NCI-H526 treated with DMSO at 0.1 percent for 48 hours (cell line): Measurements from ENCODE around the gene RFX2.
"Not testable (repeated sequence)": the region's sequence is repeated elsewhere in the genome, so short reads cannot be mapped to it uniquely, and the experiment has no call there.

Experiments
- DNase-seq: peaks from one replicate; lab custom pipeline; 2025; lab: John Stamatoyannopoulos, UW

RFX2 gene

DNA sequence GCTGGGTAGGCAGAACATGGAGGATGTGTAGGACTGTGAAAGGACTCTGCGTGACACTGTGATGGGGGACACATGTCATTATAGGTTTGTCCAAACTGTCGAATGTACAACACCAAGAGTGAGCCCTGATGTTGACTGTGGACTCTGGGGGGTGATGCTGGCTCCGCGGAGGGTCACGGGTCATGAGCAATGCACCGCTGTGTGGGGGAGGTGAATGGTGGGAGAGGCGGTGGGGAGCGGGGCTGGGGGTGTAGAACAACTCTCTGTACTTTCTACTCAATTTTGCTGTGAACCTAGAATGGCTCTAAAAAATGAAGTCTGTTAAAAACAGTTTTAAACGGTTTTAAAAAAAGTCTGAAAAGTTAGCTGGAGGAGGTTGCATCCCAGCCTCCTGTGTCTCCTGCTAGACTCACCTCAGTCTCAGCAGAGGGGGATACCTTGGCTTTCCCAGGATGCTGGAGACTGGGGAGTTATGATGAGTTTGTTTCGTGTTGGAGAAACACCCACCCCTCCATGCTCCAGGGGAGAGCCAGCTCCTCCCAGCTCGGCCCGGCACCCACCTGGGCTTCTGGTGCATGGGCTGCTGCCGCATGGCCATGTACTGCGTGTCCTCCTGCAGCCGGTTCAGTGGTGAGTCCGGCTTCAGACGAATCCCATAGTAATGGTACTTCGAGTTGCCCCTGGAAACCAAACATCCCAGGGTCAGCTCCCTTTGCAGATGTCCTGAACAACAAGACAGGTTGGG is 97.7 kb downstream of the RFX2 start:
- DNase-seq = no peak

DNA sequence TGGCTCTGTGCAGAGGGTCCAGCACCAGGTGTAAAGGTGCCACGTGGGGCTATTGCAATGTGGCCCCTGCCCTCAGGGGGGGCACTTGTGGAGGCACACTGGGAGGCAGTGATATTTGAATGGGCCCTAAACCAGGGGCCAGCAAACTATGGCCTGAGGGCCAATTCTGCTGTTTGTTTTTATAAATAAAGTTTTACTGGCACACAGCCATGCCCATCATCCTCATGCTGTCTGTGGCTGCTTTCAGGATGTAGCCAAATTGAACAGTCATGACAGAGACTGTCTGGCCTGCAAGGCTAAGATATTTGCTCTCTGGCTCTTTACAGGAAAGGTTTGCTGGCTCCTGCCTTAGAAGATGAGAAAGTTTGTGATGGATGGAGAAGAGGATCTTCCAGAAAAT is 98.5 kb downstream of the RFX2 start:
- no peak for DNase-seq

DNA sequence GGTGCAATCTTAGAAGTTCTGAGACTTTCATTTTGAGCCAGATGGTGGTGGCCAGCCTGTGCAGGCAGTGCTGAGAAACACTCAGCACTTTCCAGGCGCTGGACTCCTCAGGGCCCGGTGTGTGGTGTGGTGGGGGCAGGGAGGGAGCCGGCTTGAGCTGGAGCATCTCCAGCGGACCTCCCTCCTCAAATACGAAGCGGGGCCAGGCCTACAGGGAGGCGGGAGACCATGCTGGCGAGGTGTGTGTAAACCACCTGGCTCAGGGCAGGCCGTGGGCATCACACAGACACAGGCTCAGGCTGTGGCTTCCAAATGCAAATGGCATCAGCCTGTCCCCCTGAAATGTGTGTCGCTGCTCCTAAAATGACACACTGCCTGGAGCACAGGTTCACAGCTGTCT is 99.1 kb downstream of the RFX2 start:
- DNase-seq = no peak

DNA sequence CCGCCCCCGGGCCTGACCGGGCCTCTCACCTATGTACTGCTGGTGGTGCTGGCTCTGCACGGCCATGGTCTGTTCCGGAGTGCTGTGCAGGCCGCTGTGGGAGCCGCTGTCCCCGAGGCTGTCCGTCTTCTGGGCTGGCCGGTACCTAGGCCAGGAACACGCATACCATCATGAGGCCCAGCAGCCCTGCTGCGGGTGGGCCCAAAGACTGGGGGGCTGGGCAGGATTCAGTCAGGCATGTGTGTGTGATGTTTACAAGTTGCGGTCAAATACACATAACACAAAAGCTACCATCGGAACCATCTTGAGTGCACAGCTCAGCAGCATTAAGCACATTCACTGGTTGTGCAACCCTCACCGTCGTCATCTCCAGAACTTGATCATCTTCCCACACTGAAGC is 100.2 kb downstream of the RFX2 start:
- DNase-seq = no peak

DNA sequence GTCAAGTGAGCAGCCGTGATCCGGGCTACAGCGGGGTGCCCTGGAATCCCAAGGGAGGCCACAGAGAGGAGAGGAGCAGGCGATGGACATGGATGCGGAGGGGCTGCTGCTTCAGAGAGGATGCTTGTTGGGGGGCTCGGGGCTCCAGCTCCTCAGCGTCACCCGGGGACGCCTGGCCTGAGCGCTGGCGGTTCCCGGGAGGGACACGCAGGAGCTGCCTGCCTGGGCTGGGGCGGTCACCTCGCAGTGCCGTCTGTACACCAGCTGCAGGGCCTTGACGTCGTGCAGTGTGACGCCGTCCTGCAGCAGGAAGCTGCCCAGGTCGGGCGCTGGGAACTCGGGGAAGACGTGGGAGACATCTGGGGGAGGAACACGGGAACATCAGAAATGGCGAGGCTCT is 102.4 kb downstream of the RFX2 start:
- DNase-seq = no peak

DNA sequence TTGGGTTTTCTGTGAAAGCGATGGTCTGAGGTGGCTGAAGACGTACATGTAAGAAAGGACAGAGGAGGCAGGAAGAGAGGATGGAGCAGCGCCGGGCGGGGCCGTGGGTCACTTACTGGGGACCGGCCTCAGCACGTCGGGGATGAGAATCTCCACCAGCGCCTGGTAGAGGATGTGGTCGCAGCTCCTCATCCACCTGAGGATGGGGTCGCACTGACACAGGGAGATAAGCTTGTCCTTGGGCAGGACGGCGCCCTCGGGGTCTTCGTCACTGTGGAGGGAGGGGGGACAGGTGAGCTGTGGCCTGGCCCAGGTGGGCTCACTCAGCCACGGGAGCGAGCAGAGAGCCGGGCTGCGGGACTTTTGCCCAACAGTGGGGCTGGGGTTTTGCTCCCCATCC is 103.4 kb downstream of the RFX2 start:
- DNase-seq = no peak

DNA sequence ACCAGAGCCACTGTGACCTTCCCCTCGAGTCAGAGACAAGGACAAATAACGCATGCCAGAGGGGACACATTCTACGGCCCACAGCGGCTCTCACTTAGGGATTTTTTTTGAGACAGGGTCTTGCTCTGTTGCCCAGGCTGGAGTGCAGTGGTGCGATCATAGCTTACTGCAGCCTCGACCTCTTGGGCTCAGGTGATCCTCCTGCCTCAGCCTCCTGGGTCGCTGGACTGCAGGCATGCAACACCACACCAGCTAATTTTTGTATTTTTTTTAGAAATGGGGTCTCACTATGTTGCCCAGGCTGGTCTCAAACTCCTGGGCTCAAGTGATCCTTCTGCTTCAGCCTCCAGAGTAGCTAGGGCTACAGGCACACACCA is 104.2 kb downstream of the RFX2 start:
- DNase-seq = not testable (repeated sequence)

DNA sequence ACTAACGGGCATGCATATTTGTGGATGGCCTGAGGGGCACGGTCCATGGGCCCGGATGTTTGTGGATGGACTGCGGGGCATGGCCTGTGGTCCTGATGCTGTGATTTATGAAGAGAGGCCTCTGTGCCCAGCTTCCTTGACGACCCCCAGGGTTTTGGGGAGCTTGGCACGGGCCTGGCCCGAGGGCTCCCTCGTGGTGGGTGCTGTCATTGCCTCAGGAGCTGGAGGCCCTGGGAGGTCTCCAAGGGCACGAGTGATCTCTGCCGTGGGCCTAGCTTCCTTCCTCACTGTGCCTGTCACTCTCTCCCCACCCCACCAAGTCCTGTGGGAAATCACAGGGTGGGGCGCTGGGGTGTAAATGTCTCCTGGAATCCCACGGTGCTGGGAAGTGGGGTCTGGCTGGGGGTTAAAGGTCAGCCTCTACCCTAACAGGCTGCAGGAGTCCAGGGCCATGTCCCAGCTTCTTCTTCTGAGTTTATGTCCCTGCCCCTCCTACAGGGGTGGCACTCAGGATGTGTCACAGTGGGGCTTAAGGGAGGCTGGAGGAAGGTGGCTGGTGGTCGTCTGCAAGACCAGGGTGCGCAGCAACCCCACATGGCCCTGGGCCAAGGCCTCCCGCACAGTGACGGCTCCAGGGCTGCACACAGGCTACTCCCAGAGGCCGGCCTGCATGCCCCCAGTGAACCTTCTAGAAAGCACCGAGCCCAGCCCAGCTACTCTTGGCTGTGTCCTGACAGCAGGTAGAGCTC is 104.8 kb downstream of the RFX2 start:
- no peak for DNase-seq

DNA sequence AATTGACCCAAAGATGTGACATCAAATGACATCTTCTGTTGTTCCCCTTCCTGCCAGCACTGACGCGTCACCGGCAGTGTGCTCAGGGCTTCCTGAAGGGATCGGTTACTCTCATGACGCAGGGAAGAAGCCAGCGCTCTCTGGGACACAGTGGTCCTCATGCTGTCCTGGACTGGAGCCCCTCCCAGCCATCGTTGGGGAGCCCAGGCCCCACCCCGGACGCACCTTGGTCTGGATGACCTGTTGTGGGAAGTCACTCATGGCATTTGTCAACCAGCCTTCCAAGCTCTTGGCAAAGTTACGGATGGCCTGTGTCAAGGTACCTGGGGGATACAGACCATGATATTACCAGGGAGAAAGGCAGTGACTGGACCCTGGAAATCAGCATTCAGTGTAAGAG is 106.3 kb downstream of the RFX2 start:
- no peak for DNase-seq

DNA sequence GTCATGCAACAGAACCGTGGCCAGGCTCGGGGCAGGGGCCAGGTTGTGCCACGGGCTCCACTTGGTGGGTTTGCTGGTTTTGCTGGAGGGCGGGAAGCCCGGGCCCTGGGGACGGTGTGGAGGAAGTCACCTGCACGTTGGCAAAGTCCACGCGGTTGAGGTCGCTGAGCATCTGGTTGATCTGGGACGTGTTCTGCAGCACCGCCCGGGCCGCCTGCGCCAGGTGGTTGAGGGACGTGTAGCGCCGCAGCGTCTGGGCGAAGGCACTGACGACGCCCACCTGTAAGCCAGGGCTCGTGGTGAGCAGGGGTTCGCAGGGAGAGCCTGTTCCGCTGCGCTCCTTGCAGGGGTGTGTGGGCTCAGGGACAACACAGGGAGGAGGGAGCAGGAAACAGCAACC is 107.7 kb downstream of the RFX2 start:
- no peak for DNase-seq

DNA sequence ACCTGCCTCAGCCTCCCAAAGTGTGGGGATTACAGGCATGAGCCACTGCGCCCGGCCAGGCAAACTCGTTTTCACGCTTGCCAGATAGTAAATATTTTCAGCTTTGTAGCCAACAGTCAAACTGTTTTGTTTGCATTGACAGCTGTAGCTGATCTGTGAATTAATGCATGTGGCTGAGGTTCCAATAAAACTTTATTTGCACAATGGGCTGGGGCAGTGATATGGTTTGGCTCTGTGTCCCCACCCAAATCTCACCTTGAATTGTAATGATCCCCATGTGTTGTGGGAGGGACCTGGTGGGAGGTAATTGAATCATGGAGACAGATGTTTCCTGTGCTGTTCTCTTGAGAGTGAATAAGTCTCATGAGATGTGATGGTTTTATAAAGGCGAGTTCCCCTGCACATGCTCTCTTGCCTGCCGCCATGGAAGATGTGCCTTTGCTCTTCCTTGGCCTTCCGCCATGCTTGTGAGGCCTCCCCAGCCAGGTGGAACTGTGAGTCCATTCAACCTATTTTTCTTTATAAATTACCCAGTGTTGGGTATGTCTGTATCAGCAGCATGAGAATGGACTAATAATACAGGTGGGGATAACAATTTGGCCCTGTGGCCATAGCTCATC is 110.0 kb downstream of the RFX2 start:
- no peak for DNase-seq

DNA sequence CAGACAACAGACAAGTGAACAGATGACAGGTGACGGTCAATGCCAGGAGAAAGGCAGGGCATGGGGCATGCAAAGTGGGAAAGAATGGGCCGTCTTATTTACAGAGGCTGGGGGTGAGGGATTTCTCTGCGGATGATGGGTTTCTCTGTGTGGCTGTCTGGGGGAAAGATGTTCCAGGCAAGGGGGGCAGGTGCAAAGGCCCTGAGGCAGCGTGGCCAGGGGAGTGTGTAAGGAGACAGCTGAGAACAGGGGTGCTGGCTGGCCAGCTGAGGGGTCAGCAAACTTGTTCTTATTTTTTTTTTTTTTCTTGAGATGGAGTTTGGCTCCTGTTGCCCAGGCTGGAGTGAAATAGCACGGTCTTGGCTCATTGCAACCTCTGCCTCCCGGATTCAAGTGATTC is 110.6 kb downstream of the RFX2 start:
- no peak for DNase-seq

DNA sequence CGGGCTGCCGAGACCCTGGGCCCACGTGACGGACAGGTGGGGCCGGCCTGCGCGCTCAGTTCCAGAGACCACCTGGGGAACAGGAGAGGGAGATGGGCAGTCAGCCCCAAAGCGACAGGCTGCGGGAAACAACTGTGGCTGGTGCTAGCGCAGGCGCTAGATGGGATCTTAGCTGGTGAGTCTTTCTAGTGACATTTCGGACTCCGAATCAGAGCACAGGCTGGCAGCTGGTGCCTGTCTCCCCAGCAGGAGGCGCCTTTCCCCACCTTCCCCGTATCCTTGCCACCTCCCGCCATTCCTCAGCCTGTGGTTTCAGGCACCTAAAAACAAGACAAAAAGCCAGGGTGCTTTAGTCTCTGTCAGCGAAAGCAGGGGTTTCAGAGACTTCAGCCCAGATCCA is 112.9 kb downstream of the RFX2 start:
- DNase-seq = no peak

DNA sequence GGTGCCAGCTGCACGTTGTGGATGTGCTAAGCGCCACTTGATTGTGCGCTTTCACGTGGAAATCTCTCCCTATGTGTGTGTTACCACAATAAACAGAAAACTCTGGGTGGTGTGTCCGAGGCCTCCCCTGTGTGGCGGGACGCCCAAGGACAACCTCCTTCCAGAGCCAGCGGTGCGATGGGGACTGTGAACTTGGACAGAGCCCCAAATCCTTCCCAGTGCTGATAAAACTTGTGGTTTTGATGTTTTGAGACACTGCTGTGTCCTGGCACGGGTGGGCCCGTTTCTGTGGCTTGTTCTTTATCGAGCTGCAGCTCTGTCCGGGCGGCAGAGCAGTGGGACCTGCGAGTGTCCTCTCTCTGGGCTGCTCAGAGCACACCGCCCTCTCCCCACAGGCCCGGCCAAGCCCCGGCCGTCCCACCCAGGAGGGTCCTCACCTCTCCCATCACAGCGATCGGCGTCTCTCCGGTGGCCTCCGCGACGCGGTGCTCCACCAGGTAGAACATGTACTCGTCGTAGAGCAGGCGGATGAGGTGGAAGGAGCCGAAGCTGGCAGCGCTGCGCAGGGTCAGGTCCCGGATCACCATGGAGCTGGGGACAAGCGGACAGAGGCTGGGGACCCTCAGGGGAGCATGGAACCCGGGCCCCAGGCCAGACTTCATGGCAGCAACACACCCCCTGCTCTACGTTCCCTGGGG is 113.5 kb downstream of the RFX2 start:
- DNase-seq = no peak

DNA sequence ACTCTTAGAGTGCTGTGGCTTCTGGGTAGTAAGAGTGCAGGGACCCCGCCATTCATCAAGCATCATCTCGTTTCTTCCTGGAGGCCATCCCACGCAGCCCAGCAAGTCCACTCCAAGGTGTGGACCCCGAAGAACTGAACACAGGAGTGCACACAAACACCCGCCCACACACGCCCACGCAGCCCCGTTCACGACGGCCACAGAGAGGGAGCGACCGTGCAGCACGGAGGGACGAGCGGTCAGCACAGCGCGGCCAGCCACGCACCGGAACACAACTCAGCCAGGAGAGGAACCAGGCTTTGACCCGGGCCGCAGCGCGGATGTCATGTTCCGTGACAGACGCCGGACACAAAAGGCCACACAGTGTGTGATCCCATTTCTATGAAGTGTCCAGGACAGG is 114.2 kb downstream of the RFX2 start:
- DNase-seq = no peak

DNA sequence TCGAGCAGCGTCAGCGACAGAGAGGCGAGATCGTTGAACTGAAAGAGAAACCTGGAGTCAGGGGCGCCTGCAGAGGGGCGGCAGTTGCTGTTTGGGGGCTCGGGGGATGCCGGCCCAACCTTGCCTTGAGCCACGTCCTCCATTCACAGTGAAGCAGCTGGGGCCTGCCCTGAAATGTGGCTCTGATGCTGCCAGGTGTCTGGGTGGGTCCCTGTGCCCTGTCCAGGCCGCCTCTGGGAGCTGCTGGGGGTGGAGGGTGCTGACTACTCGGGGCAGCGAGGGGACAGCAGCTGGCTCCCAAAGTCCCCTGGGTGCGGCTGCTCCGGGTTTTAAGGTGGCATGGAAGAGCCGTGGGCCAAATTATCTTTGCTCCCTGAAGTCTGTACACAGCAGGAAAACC is 114.7 kb downstream of the RFX2 start:
- no peak for DNase-seq

DNA sequence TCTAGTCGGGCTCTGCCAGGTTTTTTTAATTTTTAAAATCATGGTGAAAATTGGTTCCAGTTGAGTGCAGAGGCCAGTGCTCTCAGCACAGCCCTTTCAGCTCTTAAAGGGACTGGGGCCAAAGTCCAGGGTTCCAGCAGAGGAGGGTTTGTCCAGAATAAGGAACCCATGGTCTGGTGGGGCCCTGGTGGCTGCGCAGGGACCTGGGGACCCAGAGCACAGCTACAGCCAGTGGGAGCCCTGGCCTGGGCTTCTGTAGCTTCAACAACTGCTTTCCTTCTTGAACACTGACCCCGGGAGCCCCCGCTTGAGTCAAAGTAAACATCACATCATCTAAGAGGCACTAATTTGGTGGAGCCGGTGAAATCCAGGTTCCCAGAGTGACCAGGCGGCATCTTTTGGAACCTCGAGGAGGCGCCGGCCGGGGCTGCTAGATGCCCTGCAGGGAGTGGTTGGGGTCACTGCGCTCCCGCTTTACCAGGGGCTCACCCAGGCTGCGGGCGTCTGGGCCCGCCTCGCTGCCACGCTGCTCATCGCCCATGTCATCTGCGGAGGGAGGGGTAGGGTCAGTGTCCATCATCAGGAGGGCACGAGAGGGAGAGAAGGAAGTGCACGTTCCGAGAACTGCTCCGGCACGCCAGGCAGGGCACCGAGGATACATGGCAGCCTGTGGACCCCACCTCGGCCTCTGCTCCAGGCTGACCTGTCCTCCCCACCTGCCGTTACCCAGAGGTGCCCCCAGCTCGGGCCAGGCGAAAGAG is 115.7 kb downstream of the RFX2 start:
- DNase-seq = no peak

DNA sequence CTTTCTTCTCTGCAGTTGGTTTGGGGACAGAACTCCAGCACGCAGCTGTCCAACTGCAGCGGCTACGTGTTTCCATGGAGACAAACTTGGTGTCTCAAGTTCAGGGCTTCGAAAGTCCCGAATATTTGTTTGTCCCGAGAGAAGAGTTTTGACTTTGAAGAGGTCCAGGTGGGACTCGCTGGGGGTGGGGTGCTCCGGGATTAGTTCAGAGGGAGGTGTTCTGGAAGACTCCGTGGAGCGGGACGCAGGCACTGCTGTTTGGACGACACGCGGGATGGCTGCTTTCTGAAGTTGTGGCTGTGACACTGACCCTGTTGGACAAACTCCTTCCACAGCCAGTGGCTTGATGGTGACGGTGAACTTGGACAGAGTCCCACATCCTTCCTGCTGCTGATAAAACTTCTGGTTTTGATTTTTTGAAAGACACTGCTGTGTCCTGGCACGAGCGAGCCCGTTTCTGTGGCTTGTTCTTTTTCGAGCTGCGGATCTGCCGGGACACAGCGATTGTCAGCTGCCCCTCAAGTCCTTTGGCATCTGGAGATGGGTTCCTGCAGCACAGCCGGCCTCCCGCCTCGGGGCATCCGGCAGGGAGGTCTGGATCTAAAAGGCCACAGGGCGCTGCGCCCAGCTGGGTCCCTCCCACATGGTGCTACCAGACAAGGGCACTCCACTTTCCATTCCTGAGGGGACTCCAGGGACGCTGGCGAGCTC is 116.5 kb downstream of the RFX2 start:
- no peak for DNase-seq

DNA sequence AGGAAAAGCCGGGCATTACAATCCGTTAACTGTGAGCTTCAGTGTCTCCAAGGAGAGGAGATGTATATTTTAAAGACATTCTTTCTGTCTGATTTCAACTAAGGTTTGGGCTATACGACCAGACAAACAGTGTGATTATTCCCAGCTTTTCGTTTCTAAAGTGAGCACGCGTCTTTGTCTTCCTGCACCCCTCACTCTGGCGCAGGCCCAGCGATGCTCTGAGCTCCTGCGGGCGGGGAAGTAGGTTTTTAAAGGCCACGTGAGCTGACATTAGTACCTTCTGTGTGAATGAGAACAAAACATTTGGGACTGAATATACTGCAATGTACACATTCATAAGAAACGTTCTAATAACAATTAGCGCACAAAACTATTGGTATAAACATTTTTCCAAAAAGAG is 117.1 kb downstream of the RFX2 start:
- DNase-seq = no peak

DNA sequence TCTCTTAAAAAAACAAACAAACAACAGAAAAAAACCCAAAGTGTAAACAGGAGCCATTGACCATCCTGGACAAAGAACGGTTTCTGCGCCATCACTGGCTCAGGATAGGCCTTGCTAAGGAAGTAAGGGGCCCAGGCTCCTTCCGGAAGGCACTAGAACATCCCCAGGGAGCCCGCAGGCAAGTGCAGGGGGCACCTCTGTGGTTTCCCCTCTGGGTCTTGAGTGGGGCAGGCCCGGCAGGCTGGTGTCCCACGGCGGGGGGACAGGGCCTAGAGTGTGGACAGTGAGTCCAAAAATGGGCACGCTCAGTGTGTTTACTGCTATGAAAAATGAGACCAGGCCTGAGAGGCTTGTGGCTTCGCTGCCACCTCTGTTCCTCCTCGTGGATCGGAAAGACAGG is 117.5 kb downstream of the RFX2 start:
- DNase-seq = no peak

DNA sequence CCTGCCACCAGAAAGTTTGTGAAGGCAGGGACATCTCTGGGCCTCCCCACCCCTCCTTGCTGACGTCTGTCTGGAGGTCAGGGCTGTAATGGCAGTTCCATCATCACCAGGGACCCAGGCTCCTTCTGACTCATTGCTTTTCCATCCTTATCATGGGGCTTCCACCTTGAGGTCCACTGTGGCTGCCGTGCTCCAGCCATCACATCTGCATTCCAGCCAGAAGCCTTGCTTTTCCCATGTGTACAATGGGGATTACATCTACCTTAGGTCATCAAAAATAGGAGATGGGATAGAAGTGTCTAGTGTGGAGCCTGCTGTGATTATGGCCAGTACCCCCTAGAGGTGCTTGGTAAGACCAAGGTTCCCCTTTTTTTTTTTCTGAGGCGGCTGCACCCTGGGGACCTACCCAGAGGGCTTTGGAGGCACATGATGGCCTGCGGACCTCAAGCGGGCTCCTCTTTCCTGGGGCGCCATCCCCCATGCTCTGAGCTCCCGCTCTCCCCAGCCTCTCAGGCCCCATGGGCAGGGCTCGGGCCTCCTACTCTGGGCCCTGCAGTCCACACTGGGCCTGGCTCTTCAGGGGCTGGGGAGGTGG is 119.0 kb downstream of the RFX2 start:
- no peak for DNase-seq
